ENCODE results near the gene RPL21.
"Not testable (repeated sequence)": the region's sequence is repeated elsewhere in the genome, so short reads cannot be mapped to it uniquely, and the experiment has no call there.

- not testable (repeated sequence) for TF ChIP-seq EZH2 (IDR thresholded peaks at IDR 0.05); POLR2AphosphoS5 (IDR thresholded peaks at IDR 0.05; ENCODE audit: borderline replicate concordance, low read depth, low read length)
Measured at GRCh38 chr13:27291967-27292366, 40.6 kb downstream of the RPL21 start.
